ENCODE measurements around the gene DCDC2C. TPM values are rescaled to one million over a fixed set of nuclear protein-coding genes. Genes with fewer than 3 reads are reported as not detected.

DCDC2C gene
- total RNA-seq, 2 donors from 2014 or later = 5.9 TPM; not detected in 1

- no peaks in the 10 kb centered on the region for H3K4me1 ChIP-seq (replicated peaks)
These were observed 36.2 kb upstream of the DCDC2C start for GRCh38 chr2:3667151-3667631.

DNA sequence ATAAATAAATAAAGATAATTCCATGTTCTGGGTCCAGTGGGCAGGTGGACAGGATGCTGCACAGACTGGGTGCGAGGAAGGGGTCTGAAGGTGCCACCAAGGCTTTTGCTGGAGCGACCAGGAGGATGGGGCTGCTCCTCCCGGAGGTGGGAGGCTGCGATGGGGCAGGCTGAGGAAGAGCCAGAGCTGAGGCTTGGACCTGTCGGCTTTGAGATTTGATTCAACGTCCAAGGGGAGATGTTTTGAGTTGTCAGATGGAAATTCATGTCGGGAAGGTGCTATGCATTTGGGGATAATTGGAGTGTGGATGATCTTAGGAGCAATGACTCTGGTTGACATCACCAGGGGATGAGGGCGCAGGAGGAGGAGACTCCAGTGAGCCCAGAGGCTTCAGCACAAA, 33.7 kb upstream of the DCDC2C start:
- no peaks in the 10 kb centered on the region for H3K4me1 ChIP-seq (replicated peaks)
- no peak for DNase-seq (ENCODE audit: low spot score)
- intact Hi-C loops (cut with DNase I) = no loop called here
- no peak overlapping the region for H3K27ac ChIP-seq
- H3K27me3 ChIP-seq (replicated peaks; ENCODE audit: insufficient read depth) = no peaks in the 10 kb centered on the region
- no peaks in the 10 kb centered on the region for H3K36me3 ChIP-seq
- WGBS = 82% methylated on average over 8 of the region's 8 CpGs
- no peaks in the 10 kb centered on the region for H3K9me3 ChIP-seq
- TF ChIP-seq, protein P1, sequence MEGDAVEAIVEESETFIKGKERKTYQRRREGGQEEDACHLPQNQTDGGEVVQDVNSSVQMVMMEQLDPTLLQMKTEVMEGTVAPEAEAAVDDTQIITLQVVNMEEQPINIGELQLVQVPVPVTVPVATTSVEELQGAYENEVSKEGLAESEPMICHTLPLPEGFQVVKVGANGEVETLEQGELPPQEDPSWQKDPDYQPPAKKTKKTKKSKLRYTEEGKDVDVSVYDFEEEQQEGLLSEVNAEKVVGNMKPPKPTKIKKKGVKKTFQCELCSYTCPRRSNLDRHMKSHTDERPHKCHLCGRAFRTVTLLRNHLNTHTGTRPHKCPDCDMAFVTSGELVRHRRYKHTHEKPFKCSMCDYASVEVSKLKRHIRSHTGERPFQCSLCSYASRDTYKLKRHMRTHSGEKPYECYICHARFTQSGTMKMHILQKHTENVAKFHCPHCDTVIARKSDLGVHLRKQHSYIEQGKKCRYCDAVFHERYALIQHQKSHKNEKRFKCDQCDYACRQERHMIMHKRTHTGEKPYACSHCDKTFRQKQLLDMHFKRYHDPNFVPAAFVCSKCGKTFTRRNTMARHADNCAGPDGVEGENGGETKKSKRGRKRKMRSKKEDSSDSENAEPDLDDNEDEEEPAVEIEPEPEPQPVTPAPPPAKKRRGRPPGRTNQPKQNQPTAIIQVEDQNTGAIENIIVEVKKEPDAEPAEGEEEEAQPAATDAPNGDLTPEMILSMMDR (IDR thresholded peaks at IDR 0.05) = no peak
- TF ChIP-seq POLR2AphosphoS5 (IDR thresholded peaks at IDR 0.05) = no peak
- no peak for TF ChIP-seq POLR2A (IDR thresholded peaks at IDR 0.05)
- no peak overlapping the region for H3K4me3 ChIP-seq

More at GRCh38 chr2:3667151-3667631, 36.2 kb upstream of the DCDC2C start:
- no peak for TF ChIP-seq POLR2A (IDR thresholded peaks at IDR 0.05)
- TF ChIP-seq POLR2AphosphoS5 (IDR thresholded peaks at IDR 0.05) = no peak
- TF ChIP-seq, protein P1 (IDR thresholded peaks at IDR 0.05) = no peak
- Histone ChIP-seq H3K27ac (no peak overlapping the region), H3K4me3 (no peak overlapping the region), H3K9me3 (no peaks in the 10 kb centered on the region), H3K27me3 (replicated peaks; ENCODE audit: insufficient read depth) (no peaks in the 10 kb centered on the region), H3K36me3 (no peaks in the 10 kb centered on the region)
- intact Hi-C loops (cut with DNase I) = no loop called here
- no peak for DNase-seq (ENCODE audit: low spot score)
- 63% methylated on average over 23 of the region's 23 CpGs for WGBS

DNA sequence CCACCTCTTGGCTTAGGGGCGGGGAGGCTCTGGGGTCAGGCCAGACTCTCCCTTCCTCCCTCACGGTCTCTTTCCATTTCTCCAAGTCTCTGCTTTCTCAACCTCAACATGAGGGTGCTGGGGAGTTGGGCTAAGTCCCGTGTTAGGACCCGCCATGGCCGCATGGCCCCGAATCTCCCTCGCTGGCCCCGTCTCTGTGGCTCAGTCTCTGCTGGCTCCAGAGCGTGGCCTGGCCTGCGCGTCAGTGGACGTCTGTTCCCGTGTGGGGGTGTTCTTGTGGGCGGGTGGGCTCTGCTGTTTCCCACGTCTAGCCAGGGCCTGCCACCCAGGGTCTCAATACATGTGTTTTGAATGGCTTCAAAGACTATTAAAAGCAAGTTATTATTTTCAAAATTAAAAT, 33.0 kb upstream of the DCDC2C start:
- H3K4me1 ChIP-seq (replicated peaks) = no peaks in the 10 kb centered on the region
- no peak overlapping the region for H3K4me3 ChIP-seq
- no peak for DNase-seq (ENCODE audit: low spot score)
- H3K9me3 ChIP-seq = no peaks in the 10 kb centered on the region
- H3K27me3 ChIP-seq (replicated peaks; ENCODE audit: insufficient read depth) = no peaks in the 10 kb centered on the region
- no peaks in the 10 kb centered on the region for H3K36me3 ChIP-seq
- intact Hi-C loops (cut with DNase I) = no loop called here
- TF ChIP-seq, protein P1 (IDR thresholded peaks at IDR 0.05) = no peak
- TF ChIP-seq POLR2A (IDR thresholded peaks at IDR 0.05) = no peak
- no peak for TF ChIP-seq POLR2AphosphoS5 (IDR thresholded peaks at IDR 0.05)
- WGBS = 93% methylated on average over 15 of the region's 15 CpGs
- H3K27ac ChIP-seq = no peak overlapping the region

- no peak for DNase-seq (ENCODE audit: low spot score)
- H3K27ac ChIP-seq = no peak overlapping the region
- no peaks in the 10 kb centered on the region for H3K27me3 ChIP-seq (replicated peaks; ENCODE audit: insufficient read depth)
- WGBS = 83% methylated on average over 11 of the region's 11 CpGs
- no peak overlapping the region for H3K4me3 ChIP-seq
- H3K4me1 ChIP-seq (replicated peaks) = no peaks in the 10 kb centered on the region
- TF ChIP-seq POLR2AphosphoS5 (IDR thresholded peaks at IDR 0.05) (no peak), POLR2A (IDR thresholded peaks at IDR 0.05) (no peak)
- TF ChIP-seq, protein P1 (IDR thresholded peaks at IDR 0.05) = no peak
- H3K9me3 ChIP-seq = no peaks in the 10 kb centered on the region
- H3K36me3 ChIP-seq = no peaks in the 10 kb centered on the region
- intact Hi-C loops (cut with DNase I) = no loop called here
These were observed 32.4 kb upstream of the DCDC2C start for GRCh38 chr2:3670941-3671340.

- no peak for DNase-seq (ENCODE audit: low spot score)
- intact Hi-C loops (cut with DNase I) = no loop called here
- H3K4me1 ChIP-seq (replicated peaks) = no peaks in the 10 kb centered on the region
- no peak overlapping the region for H3K27ac ChIP-seq
- H3K4me3 ChIP-seq = no peak overlapping the region
- H3K36me3 ChIP-seq = no peaks in the 10 kb centered on the region
- WGBS = 79% methylated on average over 9 of the region's 9 CpGs
- no peaks in the 10 kb centered on the region for H3K9me3 ChIP-seq
- no peaks in the 10 kb centered on the region for H3K27me3 ChIP-seq (replicated peaks; ENCODE audit: insufficient read depth)
- TF ChIP-seq POLR2A (IDR thresholded peaks at IDR 0.05) (no peak), POLR2AphosphoS5 (IDR thresholded peaks at IDR 0.05) (no peak)
- TF ChIP-seq, protein P1 (IDR thresholded peaks at IDR 0.05) = no peak
These were observed 30.3 kb upstream of the DCDC2C start for GRCh38 chr2:3672861-3673678.

Measured in prostate gland (tissue), 2 donors.